B cell (primary cell): ENCODE results near the gene PEDS1. TPM values are rescaled to one million over a fixed set of nuclear protein-coding genes. Genes with fewer than 3 reads are reported as not detected.

Experiments
- ATAC-seq: fragments of 200-7000 bp; cut with Tn5 transposase; one replicate; pipeline ENCODE4 v1.10.0; 2021; ENCODE audit warnings: low read depth, mild to moderate bottlenecking, moderate number of reproducible peaks, moderate library complexity
- CTCF ChIA-PET: fragments of 350-600 bp; sonication (Branson Sonifier 250); formaldehyde crosslinking; loops from one replicate; lab custom pipeline; 2021; ENCODE audit warnings: antibody characterized with exemption, inconsistent platforms; lab: Charles Lee
- POLR2A ChIA-PET: fragments of 350-600 bp; sonication (Branson Sonifier 250); formaldehyde crosslinking; loops from one replicate; lab custom pipeline; 2021; ENCODE audit warnings: antibody characterized with exemption; lab: Charles Lee
- DNase-seq: peaks from one replicate; pipeline ENCODE4 v3.0.0; 2013
- H2AFZ ChIP-seq: 2 replicates; pipeline ENCODE4 v1.6.1; 2012; ENCODE audit warnings: mild to moderate bottlenecking, low read depth, low read length; ENCODE audit not compliant: insufficient read depth, poor library complexity, severe bottlenecking
- H3K27ac ChIP-seq, 2 donors: 1 replicate in 1 of 2; 2 replicates in 1 of 2; pipeline ENCODE4 v1.5.1; 2012 to 2013; ENCODE audit warnings: low read length in 2 of 2, mild to moderate bottlenecking in 2 of 2, moderate library complexity in 1 of 2
- H3K27me3 ChIP-seq, 4 experiments: fragments of 200-600 bp in 1 of 4; sonication (generic) in 1 of 4; replicated peaks in 1 of 4; 1 replicate in 2 of 4; 2 replicates in 2 of 4; pipeline versions ENCODE4 v1.6.1 to v1.7.0; 2013 to 2016; ENCODE audit warnings: low read length in 3 of 4, mild to moderate bottlenecking in 2 of 4, mixed read lengths in 1 of 4, moderate library complexity in 1 of 4; ENCODE audit not compliant: insufficient read depth in 4 of 4, control insufficient read depth in 3 of 4; ENCODE audit errors: control extremely low read depth in 1 of 4
- H3K36me3 ChIP-seq, 2 experiments: replicated peaks in 1 of 2; 1 replicate in 1 of 2; 2 replicates in 1 of 2; pipeline versions ENCODE4 v1.6.1 to v1.7.1; 2013; ENCODE audit warnings: low read length in 1 of 2; ENCODE audit not compliant: insufficient read depth in 2 of 2, control insufficient read depth in 1 of 2; ENCODE audit errors: control extremely low read depth in 1 of 2, extremely low read depth in 1 of 2
- H3K4me1 ChIP-seq, 2 donors: fragments of 200-600 bp in 1 of 2; sonication (generic) in 1 of 2; 1 replicate in 1 of 2; 2 replicates in 1 of 2; pipeline versions ENCODE4 v1.5.1 to v1.6.1; 2013 to 2017; ENCODE audit warnings: low read length in 2 of 2; ENCODE audit not compliant: control insufficient read depth in 2 of 2, insufficient read depth in 2 of 2
- H3K4me2 ChIP-seq: replicated peaks from 2 replicates; pipeline ENCODE3; 2012; ENCODE audit warnings: mild to moderate bottlenecking, low read depth, low read length; ENCODE audit not compliant: poor library complexity, severe bottlenecking
- H3K4me3 ChIP-seq, 5 experiments: fragments of 200-600 bp in 1 of 5; sonication (generic) in 1 of 5; 1 replicate in 3 of 5; 2 replicates in 2 of 5; pipeline versions ENCODE4 v1.5.1 to v1.7.0; 2011 to 2016; ENCODE audit warnings: low read length in 4 of 5, mild to moderate bottlenecking in 4 of 5, low read depth in 2 of 5, control low read depth in 1 of 5, moderate library complexity in 1 of 5; ENCODE audit not compliant: insufficient read depth in 1 of 5; ENCODE audit errors: control extremely low read depth in 1 of 5, extremely low read depth in 1 of 5
- H3K79me2 ChIP-seq: fragments of 200-600 bp; sonication (generic); one replicate; pipeline ENCODE4 v1.6.0; 2016; ENCODE audit warnings: low read length; ENCODE audit not compliant: control insufficient read depth, insufficient read depth
- H3K9ac ChIP-seq: fragments of 200-600 bp; sonication (generic); 2 replicates; pipeline ENCODE4 v1.6.1; 2017; ENCODE audit warnings: mild to moderate bottlenecking, low read length, moderate library complexity
- H3K9me3 ChIP-seq, 3 donors: one replicate each; pipeline versions ENCODE4 v1.6.1 to v1.7.1; 2013; ENCODE audit warnings: low read length in 2 of 3; ENCODE audit not compliant: control insufficient read depth in 2 of 3, insufficient read depth in 1 of 3; ENCODE audit errors: control extremely low read depth in 1 of 3
- H4K20me1 ChIP-seq: 2 replicates; pipeline ENCODE4 v1.6.0; 2012; ENCODE audit warnings: mild to moderate bottlenecking, low read length; ENCODE audit not compliant: insufficient read depth, control insufficient read depth, poor library complexity, severe bottlenecking
- H3K27ac Mint-ChIP-seq: one replicate; pipeline ENCODE4 v1.8.0; 2021; ENCODE audit warnings: mixed read lengths
- H3K27me3 Mint-ChIP-seq: one replicate; pipeline ENCODE4 v1.8.0; 2021; ENCODE audit warnings: mixed read lengths
- H3K4me1 Mint-ChIP-seq: one replicate; pipeline ENCODE4 v1.8.0; 2021; ENCODE audit warnings: mixed read lengths
- H3K4me3 Mint-ChIP-seq: one replicate; pipeline ENCODE4 v1.8.0; 2021; ENCODE audit warnings: mixed read lengths
- H3K9me3 Mint-ChIP-seq: one replicate; pipeline ENCODE4 v1.8.0; 2022; ENCODE audit warnings: mixed read lengths; ENCODE audit not compliant: insufficient read depth
- EZH2 ChIP-seq: IDR thresholded peaks from 2 replicates; pipeline ENCODE4 v1.6.1; 2012; ENCODE audit warnings: borderline replicate concordance, low read depth, mild to moderate bottlenecking, moderate library complexity, low read length; ENCODE audit not compliant: insufficient read depth, poor library complexity, severe bottlenecking
- WGBS: methylation state at CpG from one replicate; pipeline ENCODE4 v1.1.5; 2013; ENCODE audit warnings: missing lambda C conversion rate; ENCODE audit not compliant: insufficient coverage; 5-methylcytosine and 5-hydroxymethylcytosine counted together
- intact Hi-C: fragments of 100-400 bp; cut with micrococcal nuclease; formaldehyde crosslinking; loops from one replicate; pipeline ENCODE4 v1.10.0; 2022
- polyA plus RNA-seq: library from polyadenylated mRNA; depleted of rRNA; stranded (reverse); fragments of >200 nt; gene quantifications from 2 replicates; pipeline ENCODE4 v1.2.3, GENCODE V29; 2012
- total RNA-seq, 2 donors: library from RNA; stranded (reverse); fragments of 120-200 nt in 1 of 2; gene quantifications; 1 replicate in 1 of 2; 2 replicates in 1 of 2; pipeline versions ENCODE4 v1.2.3 to v1.2.4, GENCODE V29; 2013 to 2022
- TF ChIP-seq, protein P1 (sequence below): fragments of 200-600 bp; IDR thresholded peaks from one replicate; pipeline ENCODE4 v1.8.0; 2022; ENCODE audit warnings: antibody characterized with exemption, mild to moderate bottlenecking

Gene PEDS1
- total and polyA plus RNA-seq, 2 donors (not counting 1 experiment from before 2014, with no cell fraction given): 11.2 to 38.7 TPM

DNA sequence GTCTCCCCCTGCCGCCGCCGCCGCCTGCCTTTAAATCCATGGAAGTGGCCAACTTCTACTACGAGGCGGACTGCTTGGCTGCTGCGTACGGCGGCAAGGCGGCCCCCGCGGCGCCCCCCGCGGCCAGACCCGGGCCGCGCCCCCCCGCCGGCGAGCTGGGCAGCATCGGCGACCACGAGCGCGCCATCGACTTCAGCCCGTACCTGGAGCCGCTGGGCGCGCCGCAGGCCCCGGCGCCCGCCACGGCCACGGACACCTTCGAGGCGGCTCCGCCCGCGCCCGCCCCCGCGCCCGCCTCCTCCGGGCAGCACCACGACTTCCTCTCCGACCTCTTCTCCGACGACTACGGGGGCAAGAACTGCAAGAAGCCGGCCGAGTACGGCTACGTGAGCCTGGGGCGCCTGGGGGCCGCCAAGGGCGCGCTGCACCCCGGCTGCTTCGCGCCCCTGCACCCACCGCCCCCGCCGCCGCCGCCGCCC lies 37.6 kb upstream of the PEDS1 start:
- Mint-ChIP-seq H3K27ac (peak overlapping the region; percentile 83), H3K27me3 (peaks cover 1% of the 10 kb centered on the region), H3K9me3 (no peaks in the 10 kb centered on the region), H3K4me1 (peaks cover 16% of the 10 kb centered on the region), H3K4me3 (peak overlapping the region; percentile 80)
- H3K27me3 ChIP-seq: peaks cover 0 to 2% (median under 1%) of the 10 kb centered on the region in 4 experiments
- peaks cover 34% of the 10 kb centered on the region for H4K20me1 ChIP-seq
- no peak for TF ChIP-seq EZH2
- TF ChIP-seq, protein P1, sequence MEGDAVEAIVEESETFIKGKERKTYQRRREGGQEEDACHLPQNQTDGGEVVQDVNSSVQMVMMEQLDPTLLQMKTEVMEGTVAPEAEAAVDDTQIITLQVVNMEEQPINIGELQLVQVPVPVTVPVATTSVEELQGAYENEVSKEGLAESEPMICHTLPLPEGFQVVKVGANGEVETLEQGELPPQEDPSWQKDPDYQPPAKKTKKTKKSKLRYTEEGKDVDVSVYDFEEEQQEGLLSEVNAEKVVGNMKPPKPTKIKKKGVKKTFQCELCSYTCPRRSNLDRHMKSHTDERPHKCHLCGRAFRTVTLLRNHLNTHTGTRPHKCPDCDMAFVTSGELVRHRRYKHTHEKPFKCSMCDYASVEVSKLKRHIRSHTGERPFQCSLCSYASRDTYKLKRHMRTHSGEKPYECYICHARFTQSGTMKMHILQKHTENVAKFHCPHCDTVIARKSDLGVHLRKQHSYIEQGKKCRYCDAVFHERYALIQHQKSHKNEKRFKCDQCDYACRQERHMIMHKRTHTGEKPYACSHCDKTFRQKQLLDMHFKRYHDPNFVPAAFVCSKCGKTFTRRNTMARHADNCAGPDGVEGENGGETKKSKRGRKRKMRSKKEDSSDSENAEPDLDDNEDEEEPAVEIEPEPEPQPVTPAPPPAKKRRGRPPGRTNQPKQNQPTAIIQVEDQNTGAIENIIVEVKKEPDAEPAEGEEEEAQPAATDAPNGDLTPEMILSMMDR: no peak
- peak overlapping the region; percentile 38 to 70 for H3K27ac ChIP-seq
- peaks cover 0 to 2% (median 0%) of the 10 kb centered on the region in 3 donors for H3K9me3 ChIP-seq
- peak overlapping the region; percentile 84 for H2AFZ ChIP-seq
- ChIA-PET CTCF (interaction anchor here (0.7 to 7.6 kb wide), 13 partner anchors 12 to 560 kb away, joined by 3 to 95 read pairs (median 3); partner anchors contain the start of gene RNF114), POLR2A (interaction anchor here (0.5 to 1.0 kb wide), 2 partner anchors 36 to 75 kb away, joined by 4 to 5 read pairs; no protein-coding TSS in a partner anchor)
- H3K79me2 ChIP-seq: peaks cover 29% of the 10 kb centered on the region
- WGBS: 1% methylated on average over 58 of the region's 69 CpGs
- H3K4me3 ChIP-seq: peak overlapping the region in 4 of 5 experiments; percentile 68 to 83 (median 72)
- intact Hi-C loops: no loop called here
- H3K9ac ChIP-seq: peak overlapping the region; percentile 80
- ATAC-seq: peak; percentile 28
- peaks cover 4 to 5% of the 10 kb centered on the region in 2 experiments for H3K36me3 ChIP-seq
- DNase-seq: peak; percentile 78
- peaks cover 16 to 26% of the 10 kb centered on the region in 2 donors for H3K4me1 ChIP-seq
- H3K4me2 ChIP-seq: peak overlapping the region; percentile 85
